Measurements from ENCODE around the gene ZNF141. TPM values are rescaled to one million over a fixed set of nuclear protein-coding genes. Genes with fewer than 3 reads are reported as not detected.
"Not testable (repeated sequence)": the region's sequence is repeated elsewhere in the genome, so short reads cannot be mapped to it uniquely, and the experiment has no call there.

ZNF141 gene
- 32.7 TPM for polyA plus RNA-seq (2013, experiment 1 of 4)
- polyA plus RNA-seq (2013, experiment 2 of 4), result 25.4 TPM
- polyA plus RNA-seq (2013, experiment 3 of 4), result 19.4 TPM
- polyA plus RNA-seq (2013, experiment 4 of 4), result 26.1 TPM

- 0 to 1% methylated on average over 57 to 59 of the region's 59 CpGs for WGBS, 2 experiments
- Histone ChIP-seq H3K4me3 (ENCODE audit: insufficient read depth, low read depth, low read length) (peak within 1 kb of the TSS; percentile 93), H3K4me1 (ENCODE audit: control insufficient read depth, insufficient read depth, low read length) (peaks cover 3% of the 10 kb centered on the region), H3K9me3 (ENCODE audit: control insufficient read depth, low read length) (no peaks in the 10 kb centered on the region), H3K36me3 (ENCODE audit: control insufficient read depth, insufficient read depth, low read length) (peaks cover 1% of the 10 kb centered on the region), H3K27me3 (ENCODE audit: control insufficient read depth, insufficient read depth, low read length, poor library complexity, severe bottlenecking) (peaks cover 17% of the 10 kb centered on the region), H3K27ac (ENCODE audit: insufficient read depth, low read depth, low read length, poor library complexity, severe bottlenecking) (peak within 1 kb of the TSS; percentile 41)
Observed at GRCh38 chr4:337143-337931, at the start of gene ZNF141. ZNF141 (plus strand) TSS chr4:337814; CDS start chr4:337984, 170 bp downstream.

GRCh38 chr4:288891-289290 lies 48.7 kb upstream of the ZNF141 start:
- H3K36me3 ChIP-seq (ENCODE audit: control insufficient read depth, insufficient read depth, low read length), result no peaks in the 10 kb centered on the region
- no peak overlapping the region for H3K27ac ChIP-seq (ENCODE audit: insufficient read depth, low read depth, low read length, poor library complexity, severe bottlenecking)
- H3K27me3 ChIP-seq (ENCODE audit: control insufficient read depth, insufficient read depth, low read length, poor library complexity, severe bottlenecking), result no peaks in the 10 kb centered on the region
- WGBS, 2 experiments, result 88 to 94% methylated on average over 1 to 2 of the region's 2 CpGs
- no peaks in the 10 kb centered on the region for H3K4me1 ChIP-seq (ENCODE audit: control insufficient read depth, insufficient read depth, low read length)
- no peak overlapping the region for H3K4me3 ChIP-seq (ENCODE audit: insufficient read depth, low read depth, low read length)
- no peaks in the 10 kb centered on the region for H3K9me3 ChIP-seq (ENCODE audit: control insufficient read depth, low read length)

- 95 to 97% methylated on average over 2 of the region's 3 CpGs for WGBS, 2 experiments
- H3K36me3 ChIP-seq (ENCODE audit: control insufficient read depth, insufficient read depth, low read length), result no peaks in the 10 kb centered on the region
- H3K4me3 ChIP-seq (ENCODE audit: insufficient read depth, low read depth, low read length), result no peak overlapping the region
- H3K27ac ChIP-seq (ENCODE audit: insufficient read depth, low read depth, low read length, poor library complexity, severe bottlenecking), result no peak overlapping the region
- H3K27me3 ChIP-seq (ENCODE audit: control insufficient read depth, insufficient read depth, low read length, poor library complexity, severe bottlenecking), result no peaks in the 10 kb centered on the region
- H3K9me3 ChIP-seq (ENCODE audit: control insufficient read depth, low read length), result no peaks in the 10 kb centered on the region
- no peaks in the 10 kb centered on the region for H3K4me1 ChIP-seq (ENCODE audit: control insufficient read depth, insufficient read depth, low read length)
Observed at GRCh38 chr4:294732-295131, 42.9 kb upstream of the ZNF141 start.

- Histone ChIP-seq H3K9me3 (ENCODE audit: control insufficient read depth, low read length) (no peaks in the 10 kb centered on the region), H3K27me3 (ENCODE audit: control insufficient read depth, insufficient read depth, low read length, poor library complexity, severe bottlenecking) (no peaks in the 10 kb centered on the region), H3K27ac (ENCODE audit: insufficient read depth, low read depth, low read length, poor library complexity, severe bottlenecking) (no peak overlapping the region), H3K36me3 (ENCODE audit: control insufficient read depth, insufficient read depth, low read length) (no peaks in the 10 kb centered on the region), H3K4me1 (ENCODE audit: control insufficient read depth, insufficient read depth, low read length) (no peaks in the 10 kb centered on the region), H3K4me3 (ENCODE audit: insufficient read depth, low read depth, low read length) (no peak overlapping the region)
- WGBS, 2 experiments, result 84 to 91% methylated on average over 3 to 4 of the region's 4 CpGs
Observed at GRCh38 chr4:302381-302780, 35.2 kb upstream of the ZNF141 start.

GRCh38 chr4:304516-304915 lies 33.1 kb upstream of the ZNF141 start:
- H3K9me3 ChIP-seq (ENCODE audit: control insufficient read depth, low read length); H3K36me3 ChIP-seq (ENCODE audit: control insufficient read depth, insufficient read depth, low read length); H3K4me1 ChIP-seq (ENCODE audit: control insufficient read depth, insufficient read depth, low read length); H3K27ac ChIP-seq (ENCODE audit: insufficient read depth, low read depth, low read length, poor library complexity, severe bottlenecking); H3K27me3 ChIP-seq (ENCODE audit: control insufficient read depth, insufficient read depth, low read length, poor library complexity, severe bottlenecking): not testable (repeated sequence)
- H3K4me3 ChIP-seq (ENCODE audit: insufficient read depth, low read depth, low read length), result peak overlapping the region; percentile 63
- WGBS, 2 experiments, result 40 to 48% methylated on average over 20 of the region's 20 CpGs

- no peaks in the 10 kb centered on the region for H3K4me1 ChIP-seq (ENCODE audit: control insufficient read depth, insufficient read depth, low read length)
- no peak within 1 kb of the TSS for H3K27ac ChIP-seq (ENCODE audit: insufficient read depth, low read depth, low read length, poor library complexity, severe bottlenecking)
- no peaks in the 10 kb centered on the region for H3K9me3 ChIP-seq (ENCODE audit: control insufficient read depth, low read length)
- WGBS, 2 experiments, result 22 to 25% methylated on average over 53 of the region's 53 CpGs
- H3K4me3 ChIP-seq (ENCODE audit: insufficient read depth, low read depth, low read length), result peak within 1 kb of the TSS; percentile 63
- no peaks in the 10 kb centered on the region for H3K27me3 ChIP-seq (ENCODE audit: control insufficient read depth, insufficient read depth, low read length, poor library complexity, severe bottlenecking)
- no peaks in the 10 kb centered on the region for H3K36me3 ChIP-seq (ENCODE audit: control insufficient read depth, insufficient read depth, low read length)
Observed at GRCh38 chr4:304969-305680, 32.5 kb upstream of the ZNF141 start, which contains the start of gene ZNF732. ZNF732 (minus strand) TSS chr4:305474; CDS start chr4:305310, 164 bp downstream.

GRCh38 chr4:306551-306961 lies 31.1 kb upstream of the ZNF141 start:
- no peaks in the 10 kb centered on the region for H3K36me3 ChIP-seq (ENCODE audit: control insufficient read depth, insufficient read depth, low read length)
- peaks cover 3% of the 10 kb centered on the region for H3K9me3 ChIP-seq (ENCODE audit: control insufficient read depth, low read length)
- WGBS, 2 experiments, result 92% methylated on average over 3 of the region's 3 CpGs

GRCh38 chr4:309807-310206 lies 27.8 kb upstream of the ZNF141 start:
- 100% methylated on average over 1 of the region's 1 CpG; no CpG with 5 or more reads in 1 of the 2 experiments for WGBS, 2 experiments
- H3K27ac ChIP-seq (ENCODE audit: insufficient read depth, low read depth, low read length, poor library complexity, severe bottlenecking), result no peak overlapping the region
- H3K4me1 ChIP-seq (ENCODE audit: control insufficient read depth, insufficient read depth, low read length), result no peaks in the 10 kb centered on the region
- no peaks in the 10 kb centered on the region for H3K27me3 ChIP-seq (ENCODE audit: control insufficient read depth, insufficient read depth, low read length, poor library complexity, severe bottlenecking)
- H3K9me3 ChIP-seq (ENCODE audit: control insufficient read depth, low read length), result peaks cover 3% of the 10 kb centered on the region
- no peaks in the 10 kb centered on the region for H3K36me3 ChIP-seq (ENCODE audit: control insufficient read depth, insufficient read depth, low read length)
- H3K4me3 ChIP-seq (ENCODE audit: insufficient read depth, low read depth, low read length), result no peak overlapping the region

More at GRCh38 chr4:306551-306961, 31.1 kb upstream of the ZNF141 start:
- H3K4me3 ChIP-seq (ENCODE audit: insufficient read depth, low read depth, low read length), result no peak overlapping the region
- H3K27me3 ChIP-seq (ENCODE audit: control insufficient read depth, insufficient read depth, low read length, poor library complexity, severe bottlenecking), result no peaks in the 10 kb centered on the region
- H3K4me1 ChIP-seq (ENCODE audit: control insufficient read depth, insufficient read depth, low read length), result no peaks in the 10 kb centered on the region
- H3K27ac ChIP-seq (ENCODE audit: insufficient read depth, low read depth, low read length, poor library complexity, severe bottlenecking), result no peak overlapping the region

GRCh38 chr4:314296-314903 lies 23.2 kb upstream of the ZNF141 start:
- 88 to 94% methylated on average over 1 of the region's 1 CpG for WGBS, 2 experiments

GRCh38 chr4:328729-329128 lies 8.9 kb upstream of the ZNF141 start:
- Histone ChIP-seq H3K36me3 (ENCODE audit: control insufficient read depth, insufficient read depth, low read length) (no peaks in the 10 kb centered on the region), H3K4me3 (ENCODE audit: insufficient read depth, low read depth, low read length) (no peak overlapping the region), H3K4me1 (ENCODE audit: control insufficient read depth, insufficient read depth, low read length) (no peaks in the 10 kb centered on the region), H3K27ac (ENCODE audit: insufficient read depth, low read depth, low read length, poor library complexity, severe bottlenecking) (no peak overlapping the region), H3K27me3 (ENCODE audit: control insufficient read depth, insufficient read depth, low read length, poor library complexity, severe bottlenecking) (no peaks in the 10 kb centered on the region), H3K9me3 (ENCODE audit: control insufficient read depth, low read length) (no peaks in the 10 kb centered on the region)
- WGBS, 2 experiments, result 89 to 92% methylated on average over 8 of the region's 8 CpGs

More at GRCh38 chr4:314296-314903, 23.2 kb upstream of the ZNF141 start:
- Histone ChIP-seq H3K4me3 (ENCODE audit: insufficient read depth, low read depth, low read length) (no peak overlapping the region), H3K27ac (ENCODE audit: insufficient read depth, low read depth, low read length, poor library complexity, severe bottlenecking) (no peak overlapping the region), H3K27me3 (ENCODE audit: control insufficient read depth, insufficient read depth, low read length, poor library complexity, severe bottlenecking) (no peaks in the 10 kb centered on the region), H3K9me3 (ENCODE audit: control insufficient read depth, low read length) (peaks cover 3% of the 10 kb centered on the region), H3K36me3 (ENCODE audit: control insufficient read depth, insufficient read depth, low read length) (no peaks in the 10 kb centered on the region), H3K4me1 (ENCODE audit: control insufficient read depth, insufficient read depth, low read length) (no peaks in the 10 kb centered on the region)

Measured in ectodermal cell (in vitro differentiated cells).